ENCODE results near the gene RSRP1. TPM values are rescaled to one million over a fixed set of nuclear protein-coding genes. Genes with fewer than 3 reads are reported as not detected.
"Not testable (repeated sequence)": the region's sequence is repeated elsewhere in the genome, so short reads cannot be mapped to it uniquely, and the experiment has no call there.

RSRP1 gene
- polyA plus RNA-seq, 1 donor (not counting 4 experiments of a cell fraction or from before 2014, with no cell fraction given), result 71.2 TPM

DNA sequence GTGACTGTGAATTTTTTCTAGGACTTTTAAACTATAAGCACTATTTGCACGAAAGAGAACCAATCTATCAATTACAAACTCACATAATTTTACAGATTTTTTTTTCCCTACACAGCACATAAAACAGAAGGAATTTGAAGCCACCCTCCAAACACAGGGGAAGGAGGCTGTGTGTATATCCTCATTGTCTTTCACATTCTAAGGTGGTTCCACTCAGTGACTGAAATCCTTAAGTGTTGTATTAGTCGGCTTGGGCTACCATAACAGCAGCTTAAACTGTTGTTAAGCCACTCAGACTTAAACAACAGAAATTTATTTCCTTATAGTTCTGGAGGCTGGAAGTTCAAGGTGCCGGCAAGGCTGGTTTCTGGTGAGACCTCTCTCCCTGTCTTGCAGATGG is 13.1 kb upstream of the RSRP1 start:
- H3K79me2 ChIP-seq (ENCODE audit: control insufficient read depth, insufficient read depth, low read length); H2AFZ ChIP-seq (ENCODE audit: control insufficient read depth, low read length); H3K27ac ChIP-seq (ENCODE audit: control insufficient read depth, insufficient read depth, low read length); H3K36me3 ChIP-seq (ENCODE audit: control insufficient read depth in 2 of 2, extremely low read depth in 1 of 2, insufficient read depth in 2 of 2, low read length in 2 of 2); H3K27me3 ChIP-seq (ENCODE audit: control insufficient read depth, extremely low read depth, insufficient read depth, low read length); H3K9me1 ChIP-seq (ENCODE audit: control insufficient read depth, extremely low read depth, insufficient read depth, low read length); H4K20me1 ChIP-seq (ENCODE audit: control insufficient read depth, extremely low read depth, insufficient read depth, low read length); H3K9ac ChIP-seq (ENCODE audit: control insufficient read depth, extremely low read depth, insufficient read depth, low read length); FAIRE-seq; dilution Hi-C loops (cut with MboI; ENCODE audit: extremely low pct_ligation_motif_present, low sequenced_read_pairs); H3K4me1 ChIP-seq (ENCODE audit: control insufficient read depth, extremely low read depth, insufficient read depth, low read length); DNase-seq (ENCODE audit: low read depth, low spot score); H3K4me2 ChIP-seq (ENCODE audit: control insufficient read depth, extremely low read depth, insufficient read depth, low read depth, low read length); H3K4me3 ChIP-seq (ENCODE audit: control insufficient read depth in 2 of 3, extremely low read depth in 1 of 3, insufficient read depth in 2 of 3, low read depth in 1 of 3, low read length in 3 of 3); H3K9me3 ChIP-seq (ENCODE audit: control insufficient read depth, low read depth, low read length): not testable (repeated sequence)

DNA sequence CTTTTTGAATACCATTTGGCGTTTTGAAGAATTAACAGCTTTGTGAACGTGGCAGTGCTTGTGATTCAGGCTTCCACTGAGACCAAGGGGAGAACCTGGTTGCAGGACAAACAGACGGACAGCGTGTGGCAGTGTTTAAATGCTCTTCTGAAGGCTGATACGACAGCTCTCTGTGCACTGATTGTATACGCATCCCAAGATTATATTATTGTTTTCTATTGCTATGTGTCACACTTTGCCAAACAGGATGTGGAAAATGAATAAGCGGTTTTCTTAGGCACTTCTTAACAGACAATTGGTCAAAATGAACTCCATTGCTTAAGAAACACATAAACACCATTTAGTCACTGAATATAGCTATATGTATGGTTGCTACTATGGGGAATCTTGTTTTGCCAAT is 12.6 kb upstream of the RSRP1 start:
- H3K4me1 ChIP-seq (ENCODE audit: control insufficient read depth, extremely low read depth, insufficient read depth, low read length); H3K4me2 ChIP-seq (ENCODE audit: control insufficient read depth, extremely low read depth, insufficient read depth, low read depth, low read length); DNase-seq (ENCODE audit: low read depth, low spot score); H3K9me3 ChIP-seq (ENCODE audit: control insufficient read depth, low read depth, low read length); H3K9me1 ChIP-seq (ENCODE audit: control insufficient read depth, extremely low read depth, insufficient read depth, low read length); H4K20me1 ChIP-seq (ENCODE audit: control insufficient read depth, extremely low read depth, insufficient read depth, low read length); dilution Hi-C loops (cut with MboI; ENCODE audit: extremely low pct_ligation_motif_present, low sequenced_read_pairs); H3K79me2 ChIP-seq (ENCODE audit: control insufficient read depth, insufficient read depth, low read length); FAIRE-seq; H3K9ac ChIP-seq (ENCODE audit: control insufficient read depth, extremely low read depth, insufficient read depth, low read length); H3K27me3 ChIP-seq (ENCODE audit: control insufficient read depth, extremely low read depth, insufficient read depth, low read length); H2AFZ ChIP-seq (ENCODE audit: control insufficient read depth, low read length); H3K4me3 ChIP-seq (ENCODE audit: control insufficient read depth in 2 of 3, extremely low read depth in 1 of 3, insufficient read depth in 2 of 3, low read depth in 1 of 3, low read length in 3 of 3); H3K36me3 ChIP-seq (ENCODE audit: control insufficient read depth in 2 of 2, extremely low read depth in 1 of 2, insufficient read depth in 2 of 2, low read length in 2 of 2); H3K27ac ChIP-seq (ENCODE audit: control insufficient read depth, insufficient read depth, low read length): not testable (repeated sequence)

GRCh38 chr1:25257196-25257595 is 9.9 kb upstream of the RSRP1 start:
- no peaks in the 10 kb centered on the region for H3K4me1 ChIP-seq (ENCODE audit: control insufficient read depth, extremely low read depth, insufficient read depth, low read length)
- H3K4me2 ChIP-seq (ENCODE audit: control insufficient read depth, extremely low read depth, insufficient read depth, low read depth, low read length), result no peak overlapping the region
- H3K9ac ChIP-seq (ENCODE audit: control insufficient read depth, extremely low read depth, insufficient read depth, low read length), result no peak overlapping the region
- H3K4me3 ChIP-seq (ENCODE audit: control insufficient read depth in 2 of 3, extremely low read depth in 1 of 3, insufficient read depth in 2 of 3, low read depth in 1 of 3, low read length in 3 of 3), result no peak overlapping the region
- FAIRE-seq (no peak), DNase-seq (ENCODE audit: low read depth, low spot score) (no peak)
- dilution Hi-C loops (cut with MboI; ENCODE audit: extremely low pct_ligation_motif_present, low sequenced_read_pairs), result no loop called here
- H3K27ac ChIP-seq (ENCODE audit: control insufficient read depth, insufficient read depth, low read length), result no peak overlapping the region
- no peaks in the 10 kb centered on the region for H3K36me3 ChIP-seq (ENCODE audit: control insufficient read depth in 2 of 2, extremely low read depth in 1 of 2, insufficient read depth in 2 of 2, low read length in 2 of 2)
- TF ChIP-seq, protein P1, sequence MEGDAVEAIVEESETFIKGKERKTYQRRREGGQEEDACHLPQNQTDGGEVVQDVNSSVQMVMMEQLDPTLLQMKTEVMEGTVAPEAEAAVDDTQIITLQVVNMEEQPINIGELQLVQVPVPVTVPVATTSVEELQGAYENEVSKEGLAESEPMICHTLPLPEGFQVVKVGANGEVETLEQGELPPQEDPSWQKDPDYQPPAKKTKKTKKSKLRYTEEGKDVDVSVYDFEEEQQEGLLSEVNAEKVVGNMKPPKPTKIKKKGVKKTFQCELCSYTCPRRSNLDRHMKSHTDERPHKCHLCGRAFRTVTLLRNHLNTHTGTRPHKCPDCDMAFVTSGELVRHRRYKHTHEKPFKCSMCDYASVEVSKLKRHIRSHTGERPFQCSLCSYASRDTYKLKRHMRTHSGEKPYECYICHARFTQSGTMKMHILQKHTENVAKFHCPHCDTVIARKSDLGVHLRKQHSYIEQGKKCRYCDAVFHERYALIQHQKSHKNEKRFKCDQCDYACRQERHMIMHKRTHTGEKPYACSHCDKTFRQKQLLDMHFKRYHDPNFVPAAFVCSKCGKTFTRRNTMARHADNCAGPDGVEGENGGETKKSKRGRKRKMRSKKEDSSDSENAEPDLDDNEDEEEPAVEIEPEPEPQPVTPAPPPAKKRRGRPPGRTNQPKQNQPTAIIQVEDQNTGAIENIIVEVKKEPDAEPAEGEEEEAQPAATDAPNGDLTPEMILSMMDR (optimal IDR thresholded peaks at IDR 0.05 in 1 of 3, IDR thresholded peaks at IDR 0.05 in 1 of 3, conservative IDR thresholded peaks at IDR 0.05 in 1 of 3; ENCODE audit: extremely low read depth in 1 of 3, insufficient read depth in 2 of 3, low read length in 3 of 3), result no peak
- TF ChIP-seq EZH2 (IDR thresholded peaks at IDR 0.05; ENCODE audit: low read length), result no peak
- no peaks in the 10 kb centered on the region for H3K9me1 ChIP-seq (ENCODE audit: control insufficient read depth, extremely low read depth, insufficient read depth, low read length)
- H4K20me1 ChIP-seq (ENCODE audit: control insufficient read depth, extremely low read depth, insufficient read depth, low read length), result no peaks in the 10 kb centered on the region
- H2AFZ ChIP-seq (ENCODE audit: control insufficient read depth, low read length), result no peak overlapping the region
- no peaks in the 10 kb centered on the region for H3K79me2 ChIP-seq (ENCODE audit: control insufficient read depth, insufficient read depth, low read length)
- no peaks in the 10 kb centered on the region for H3K27me3 ChIP-seq (ENCODE audit: control insufficient read depth, extremely low read depth, insufficient read depth, low read length)
- H3K9me3 ChIP-seq (ENCODE audit: control insufficient read depth, low read depth, low read length), result no peaks in the 10 kb centered on the region
